BLaER1 treated with 17β-estradiol and CSF1 and Interleukin-3, amounts not matched to agents 10 nM and 100 nM (cell line): Measurements from ENCODE around the gene RAET1L.
A peak's percentile ranks its signal among the peaks of the same experiment; 100 is the strongest.

Experiments used
- H3K27ac ChIP-seq, 11 experiments: shearing (Covaris generic); formaldehyde crosslinking; 2 replicates each; pipeline ENCODE4 v1.8.1; 2022
- H3K27me3 ChIP-seq, 11 experiments: shearing (Covaris generic); formaldehyde crosslinking; 2 replicates each; pipeline ENCODE4 v1.8.1; 2022
- H3K36me3 ChIP-seq, 11 experiments: shearing (Covaris generic); formaldehyde crosslinking; 2 replicates each; pipeline ENCODE4 v1.8.1; 2022
- H3K4me1 ChIP-seq, 10 experiments: shearing (Covaris generic); formaldehyde crosslinking; 2 replicates each; pipeline ENCODE4 v1.8.1; 2022
- H3K4me2 ChIP-seq, 11 experiments: shearing (Covaris generic); formaldehyde crosslinking; 2 replicates each; pipeline ENCODE4 v1.8.1; 2022
- H3K4me3 ChIP-seq, 10 experiments: shearing (Covaris generic); formaldehyde crosslinking; 2 replicates each; pipeline ENCODE4 v1.8.1; 2022
- H3K9ac ChIP-seq, 11 experiments: shearing (Covaris generic); formaldehyde crosslinking; 2 replicates each; pipeline ENCODE4 v1.8.1; 2022
- H3K9me3 ChIP-seq, 11 experiments: shearing (Covaris generic); formaldehyde crosslinking; replicated peaks in 1 of 11; 2 replicates each; pipeline ENCODE4 v1.8.1; 2022
- H4K20me1 ChIP-seq, 11 experiments: shearing (Covaris generic); formaldehyde crosslinking; 2 replicates each; pipeline ENCODE4 v1.8.1; 2022
- Cebpa-rat ChIP-seq, 11 experiments: shearing (Covaris generic); IDR thresholded peaks; 2 replicates each; pipeline ENCODE4 v1.8.1; 2022

The RAET1L gene

DNA sequence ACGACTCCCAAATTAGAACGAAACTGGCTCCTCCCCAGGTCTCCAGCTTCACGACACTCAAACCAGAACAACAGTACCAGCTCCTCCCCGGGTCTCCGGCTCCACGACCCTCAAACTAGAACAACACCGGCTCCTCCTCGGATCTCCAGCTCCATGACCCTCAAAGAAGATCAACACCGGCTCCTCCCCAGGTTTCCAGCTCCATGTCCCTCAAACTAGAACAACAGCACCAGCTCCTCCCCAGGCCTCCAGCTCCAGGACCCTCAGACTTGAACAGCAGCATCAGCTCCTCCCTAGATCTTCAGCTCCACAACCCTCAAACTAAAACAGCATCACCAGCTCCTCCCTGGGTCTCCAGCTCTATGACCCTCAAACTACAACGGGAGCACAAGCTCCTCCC is 29.8 kb upstream of the RAET1L start:
- Histone ChIP-seq H3K36me3 (no peaks in the 10 kb centered on the region), H3K4me3 (no peak overlapping the region), H3K9me3 (no peaks in the 10 kb centered on the region; a peak in 1 of 22 replicates), H3K4me2 (no peak overlapping the region), H3K9ac (no peak overlapping the region), H4K20me1 (no peaks in the 10 kb centered on the region), H3K4me1 (peaks cover 4 to 26% (median 19%) of the 10 kb centered on the region in 10 experiments; a peak in 18 of 20 replicates), H3K27ac (no peak overlapping the region), H3K27me3 (no peaks in the 10 kb centered on the region; a peak in 2 of 22 replicates)
- TF ChIP-seq Cebpa-rat (IDR thresholded peaks at IDR 0.05) = no peak

DNA sequence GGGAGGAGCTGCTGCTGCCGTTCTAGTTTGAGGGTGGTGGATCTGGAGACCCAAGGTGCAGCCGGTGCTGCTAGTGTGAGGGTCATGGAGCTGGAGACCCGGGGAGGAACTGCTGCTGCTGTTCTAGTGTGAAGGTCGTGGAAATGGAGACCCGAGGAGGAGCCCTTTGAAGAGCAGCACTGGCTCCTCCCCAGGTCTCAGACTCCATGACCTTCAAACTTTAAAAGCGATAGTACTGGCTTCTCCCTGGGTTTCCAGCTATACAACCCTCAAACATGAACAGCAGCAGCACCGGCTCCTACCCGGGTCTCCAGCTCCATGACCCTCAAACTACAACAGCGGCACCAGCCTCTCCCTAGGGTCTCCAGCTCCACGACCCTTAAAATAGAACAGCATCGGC is 28.1 kb upstream of the RAET1L start:
- Histone ChIP-seq H3K9ac (no peak overlapping the region), H3K27me3 (no peaks in the 10 kb centered on the region; a peak in 2 of 22 replicates), H3K4me1 (peaks cover 0 to 18% (median 12%) of the 10 kb centered on the region in 10 experiments; a peak in 12 of 20 replicates), H3K27ac (no peak overlapping the region), H3K36me3 (no peaks in the 10 kb centered on the region), H3K4me3 (no peak overlapping the region), H3K4me2 (no peak overlapping the region), H3K9me3 (no peaks in the 10 kb centered on the region; a peak in 1 of 22 replicates), H4K20me1 (no peaks in the 10 kb centered on the region)
- TF ChIP-seq Cebpa-rat (IDR thresholded peaks at IDR 0.05) = no peak

DNA sequence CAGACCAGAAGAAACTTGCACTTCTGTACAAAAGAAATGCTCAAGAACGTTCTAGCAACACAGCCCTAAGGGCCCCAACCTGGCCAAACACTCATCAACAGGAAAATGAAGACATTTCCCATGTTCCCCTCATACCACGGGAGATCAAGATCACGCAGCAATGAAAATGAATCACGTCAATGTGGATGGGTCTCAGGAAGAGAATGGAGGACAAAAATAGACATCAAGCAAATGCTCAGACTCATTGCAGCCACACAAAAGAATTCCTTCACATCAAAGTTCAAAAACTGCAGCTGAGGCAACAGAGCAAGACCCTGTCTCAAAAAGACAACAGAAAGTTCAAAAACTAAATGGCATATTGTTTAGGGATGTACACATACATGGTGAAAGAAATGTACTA is 25.5 kb upstream of the RAET1L start:
- peak overlapping the region in 9 of 11 experiments; percentile 7 to 57 (median 40); a peak in 14 of 22 replicates for H3K4me2 ChIP-seq
- no peaks in the 10 kb centered on the region for H4K20me1 ChIP-seq
- no peak for TF ChIP-seq Cebpa-rat (IDR thresholded peaks at IDR 0.05)
- no peaks in the 10 kb centered on the region; a peak in 1 of 22 replicates for H3K27me3 ChIP-seq
- H3K27ac ChIP-seq = no peak overlapping the region
- H3K9ac ChIP-seq = no peak overlapping the region
- no peak overlapping the region for H3K4me3 ChIP-seq
- no peaks in the 10 kb centered on the region; a peak in 1 of 22 replicates for H3K9me3 ChIP-seq
- no peaks in the 10 kb centered on the region for H3K36me3 ChIP-seq
- H3K4me1 ChIP-seq = peaks cover 0 to 24% (median 14%) of the 10 kb centered on the region in 10 experiments; a peak in 12 of 20 replicates

DNA sequence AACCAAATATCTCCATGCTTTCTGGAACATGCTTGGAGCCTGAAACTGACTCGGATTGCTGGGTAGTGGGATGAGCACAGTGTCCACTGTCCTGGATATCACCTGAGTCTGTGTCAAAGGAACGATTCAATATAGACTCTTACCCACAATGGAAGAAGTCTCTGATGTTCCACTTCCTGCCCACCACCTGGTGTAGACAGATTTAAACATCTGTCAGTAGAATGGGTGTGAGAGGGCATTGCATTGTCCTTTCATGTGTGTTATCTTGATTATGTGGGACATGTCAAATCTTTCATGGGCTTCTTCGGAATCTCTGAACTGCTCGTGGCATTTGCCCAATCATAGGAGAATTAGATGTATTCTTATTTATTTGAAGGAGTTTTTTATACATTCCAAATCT is 22.8 kb upstream of the RAET1L start:
- no peak for TF ChIP-seq Cebpa-rat (IDR thresholded peaks at IDR 0.05)
- H3K27ac ChIP-seq = no peak overlapping the region
- no peaks in the 10 kb centered on the region; a peak in 1 of 22 replicates for H3K9me3 ChIP-seq
- peaks cover 0 to 24% (median 14%) of the 10 kb centered on the region in 10 experiments; a peak in 12 of 20 replicates for H3K4me1 ChIP-seq
- H3K9ac ChIP-seq = no peak overlapping the region
- peak overlapping the region in 4 of 11 experiments; percentile 2 to 34 (median 21); a peak in 4 of 22 replicates for H3K4me2 ChIP-seq
- no peaks in the 10 kb centered on the region for H4K20me1 ChIP-seq
- no peaks in the 10 kb centered on the region for H3K27me3 ChIP-seq
- no peaks in the 10 kb centered on the region for H3K36me3 ChIP-seq
- no peak overlapping the region for H3K4me3 ChIP-seq

DNA sequence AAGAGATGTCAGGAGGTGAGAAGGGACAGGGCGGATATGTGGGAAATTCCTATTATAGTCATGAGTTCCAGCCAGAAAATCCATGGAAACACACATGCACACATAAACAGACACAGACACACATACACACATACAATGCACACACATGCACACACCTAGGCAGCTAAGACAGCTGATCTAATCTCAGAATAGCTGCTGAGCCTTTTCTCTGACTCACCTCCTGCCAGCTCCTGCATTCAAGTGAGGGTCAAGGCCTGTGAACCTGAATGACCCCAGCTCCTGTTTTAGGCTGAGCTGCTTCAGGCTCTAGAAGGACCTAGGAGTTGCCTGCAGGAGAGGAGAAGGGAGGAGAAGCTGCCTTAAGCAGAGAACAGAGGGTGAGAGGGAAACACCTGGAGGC is 21.6 kb upstream of the RAET1L start:
- no peak for TF ChIP-seq Cebpa-rat (IDR thresholded peaks at IDR 0.05)
- no peaks in the 10 kb centered on the region for H3K9me3 ChIP-seq

DNA sequence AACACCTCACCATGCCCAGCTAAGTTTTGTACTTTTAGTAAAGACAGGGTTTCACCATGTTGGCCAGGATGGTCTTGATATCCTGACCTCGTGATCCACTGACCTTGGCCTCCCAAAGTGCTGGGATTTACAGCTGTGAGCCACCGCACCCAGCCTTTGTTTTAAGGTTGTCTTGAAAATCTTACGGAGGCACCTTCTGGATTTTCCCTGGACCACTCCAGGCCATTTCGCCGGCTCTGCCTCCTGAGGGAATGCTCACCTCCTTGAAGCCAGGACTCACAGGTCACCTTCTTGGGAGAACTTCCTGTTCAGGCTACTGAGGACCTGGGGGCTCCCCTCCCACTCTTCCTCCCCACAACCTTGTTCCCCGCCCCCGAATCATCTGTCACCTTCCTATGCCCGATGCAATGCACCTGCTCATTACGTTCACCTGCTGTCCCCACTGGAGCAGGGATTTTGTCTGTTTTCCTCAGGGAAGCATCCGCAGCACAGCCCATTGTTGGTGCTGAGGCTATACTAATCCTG is 19.4 kb upstream of the RAET1L start:
- Histone ChIP-seq H4K20me1 (no peaks in the 10 kb centered on the region), H3K27me3 (peaks cover 0 to 2% (median 0%) of the 10 kb centered on the region in 11 experiments; a peak in 1 of 22 replicates), H3K9me3 (no peaks in the 10 kb centered on the region), H3K4me3 (no peak overlapping the region), H3K9ac (no peak overlapping the region), H3K36me3 (no peaks in the 10 kb centered on the region), H3K4me1 (peaks cover 0 to 19% (median 6%) of the 10 kb centered on the region in 10 experiments; a peak in 11 of 20 replicates), H3K4me2 (no peak overlapping the region), H3K27ac (no peak overlapping the region)
- no peak for TF ChIP-seq Cebpa-rat (IDR thresholded peaks at IDR 0.05)

More for the DNA sequence above, 21.6 kb upstream of the RAET1L start:
- no peaks in the 10 kb centered on the region for H3K27me3 ChIP-seq
- H3K9ac ChIP-seq = no peak overlapping the region
- no peaks in the 10 kb centered on the region for H3K36me3 ChIP-seq
- no peak overlapping the region for H3K4me2 ChIP-seq
- H4K20me1 ChIP-seq = no peaks in the 10 kb centered on the region
- no peak overlapping the region for H3K4me3 ChIP-seq
- no peak overlapping the region for H3K27ac ChIP-seq
- H3K4me1 ChIP-seq = peaks cover 0 to 35% (median 17%) of the 10 kb centered on the region in 10 experiments; a peak in 13 of 20 replicates

DNA sequence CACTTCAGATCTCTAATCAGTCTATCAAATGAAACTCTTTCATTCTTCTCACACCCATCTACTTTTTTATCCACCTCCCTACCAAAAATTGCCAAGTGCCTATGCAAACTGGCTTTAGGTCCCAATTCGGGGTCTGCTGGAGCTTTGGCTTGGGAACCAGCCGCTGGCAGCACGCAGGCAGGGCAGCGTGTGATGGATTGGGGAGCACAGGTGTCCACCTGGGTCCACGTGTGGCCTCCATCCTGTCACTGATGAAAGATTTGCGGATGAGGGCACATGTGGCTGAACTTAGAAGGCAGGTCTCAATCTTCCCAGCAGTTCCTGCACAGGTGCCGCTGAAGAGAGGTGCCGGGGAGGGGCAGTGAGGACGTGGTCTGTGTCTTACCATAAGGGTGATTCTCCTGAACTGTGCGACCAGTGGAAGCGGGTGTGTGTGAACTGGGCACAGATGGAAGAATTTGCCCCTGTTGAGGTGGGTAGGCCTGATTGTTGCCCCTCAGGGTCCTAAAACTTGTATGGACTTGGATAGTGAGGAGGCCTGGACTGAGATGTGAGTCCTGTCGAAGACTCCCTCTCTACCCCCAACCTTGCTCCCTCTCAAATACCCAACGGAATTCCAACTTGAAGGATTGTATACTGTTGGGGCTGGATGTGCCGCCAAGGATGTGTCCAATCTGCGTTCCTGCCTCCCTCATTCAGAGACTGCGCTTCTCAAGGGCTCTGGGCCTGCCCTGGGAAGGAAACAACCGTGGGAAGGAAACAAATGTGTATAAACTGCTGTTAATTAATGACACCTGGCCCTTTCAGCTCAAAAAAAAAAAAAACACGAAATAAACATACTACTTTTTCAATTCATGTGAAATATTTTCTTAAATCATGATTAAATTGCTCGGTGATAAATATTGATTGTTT is 18.4 kb upstream of the RAET1L start:
- TF ChIP-seq Cebpa-rat (IDR thresholded peaks at IDR 0.05) = no peak
- Histone ChIP-seq H3K9me3 (no peaks in the 10 kb centered on the region), H3K9ac (no peak overlapping the region), H3K4me3 (no peak overlapping the region), H3K36me3 (no peaks in the 10 kb centered on the region), H3K4me2 (no peak overlapping the region), H3K27me3 (peaks cover 0 to 10% (median 2%) of the 10 kb centered on the region in 11 experiments; a peak in 11 of 22 replicates), H3K4me1 (peaks cover 0 to 19% (median 6%) of the 10 kb centered on the region in 10 experiments; a peak in 11 of 20 replicates), H3K27ac (no peak overlapping the region), H4K20me1 (no peaks in the 10 kb centered on the region)

DNA sequence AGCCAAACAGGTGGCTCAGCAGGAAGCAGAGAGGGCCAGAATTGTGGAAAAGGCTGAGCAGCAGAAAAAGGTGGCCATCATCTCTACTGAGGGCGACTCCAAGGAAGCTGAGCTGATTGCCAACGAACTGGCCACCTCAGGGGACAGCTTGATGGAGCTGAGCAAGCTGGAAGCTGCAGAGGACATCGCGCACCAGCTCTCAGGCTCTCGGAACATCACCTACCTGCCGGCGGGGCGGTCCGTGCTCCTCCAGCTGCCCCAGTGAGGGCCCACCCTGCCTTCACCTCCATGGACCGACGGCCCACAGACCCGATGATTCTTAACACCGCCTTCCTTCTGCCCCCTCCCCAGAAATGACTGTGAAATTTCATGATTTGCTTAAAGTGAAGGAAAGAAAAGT is 17.8 kb upstream of the RAET1L start:
- Histone ChIP-seq H3K9ac (no peak overlapping the region), H3K4me2 (peak overlapping the region in 6 of 11 experiments; percentile 21 to 41 (median 36); a peak in 7 of 22 replicates), H3K27me3 (peaks cover under 1 to 17% (median 9%) of the 10 kb centered on the region in 11 experiments; a peak in 18 of 22 replicates), H3K27ac (no peak overlapping the region), H3K4me3 (no peak overlapping the region), H3K36me3 (no peaks in the 10 kb centered on the region), H4K20me1 (no peaks in the 10 kb centered on the region), H3K9me3 (peaks cover 0 to 4% (median 0%) of the 10 kb centered on the region in 11 experiments; a peak in 3 of 22 replicates), H3K4me1 (peaks cover 0 to 16% (median 6%) of the 10 kb centered on the region in 10 experiments; a peak in 11 of 20 replicates)
- no peak for TF ChIP-seq Cebpa-rat (IDR thresholded peaks at IDR 0.05)
